GM12872 (cell line): ENCODE results near the gene DNAJB2.

ENCODE experiments used
- TF ChIP-seq, protein P1 (sequence below): IDR thresholded peaks from 3 replicates; pipeline ENCODE4 v1.5.1; 2011; ENCODE audit warnings: low read depth, mild to moderate bottlenecking, low read length, moderate library complexity; ENCODE audit not compliant: insufficient read depth

Gene DNAJB2

GRCh38 chr2:219274361-219274921 lies 4.7 kb upstream of the DNAJB2 start:
- TF ChIP-seq, protein P1, sequence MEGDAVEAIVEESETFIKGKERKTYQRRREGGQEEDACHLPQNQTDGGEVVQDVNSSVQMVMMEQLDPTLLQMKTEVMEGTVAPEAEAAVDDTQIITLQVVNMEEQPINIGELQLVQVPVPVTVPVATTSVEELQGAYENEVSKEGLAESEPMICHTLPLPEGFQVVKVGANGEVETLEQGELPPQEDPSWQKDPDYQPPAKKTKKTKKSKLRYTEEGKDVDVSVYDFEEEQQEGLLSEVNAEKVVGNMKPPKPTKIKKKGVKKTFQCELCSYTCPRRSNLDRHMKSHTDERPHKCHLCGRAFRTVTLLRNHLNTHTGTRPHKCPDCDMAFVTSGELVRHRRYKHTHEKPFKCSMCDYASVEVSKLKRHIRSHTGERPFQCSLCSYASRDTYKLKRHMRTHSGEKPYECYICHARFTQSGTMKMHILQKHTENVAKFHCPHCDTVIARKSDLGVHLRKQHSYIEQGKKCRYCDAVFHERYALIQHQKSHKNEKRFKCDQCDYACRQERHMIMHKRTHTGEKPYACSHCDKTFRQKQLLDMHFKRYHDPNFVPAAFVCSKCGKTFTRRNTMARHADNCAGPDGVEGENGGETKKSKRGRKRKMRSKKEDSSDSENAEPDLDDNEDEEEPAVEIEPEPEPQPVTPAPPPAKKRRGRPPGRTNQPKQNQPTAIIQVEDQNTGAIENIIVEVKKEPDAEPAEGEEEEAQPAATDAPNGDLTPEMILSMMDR = no peak

GRCh38 chr2:219277703-219278654 lies 1.2 kb upstream of the DNAJB2 start:
- TF ChIP-seq, protein P1 = peak; percentile 99

DNA sequence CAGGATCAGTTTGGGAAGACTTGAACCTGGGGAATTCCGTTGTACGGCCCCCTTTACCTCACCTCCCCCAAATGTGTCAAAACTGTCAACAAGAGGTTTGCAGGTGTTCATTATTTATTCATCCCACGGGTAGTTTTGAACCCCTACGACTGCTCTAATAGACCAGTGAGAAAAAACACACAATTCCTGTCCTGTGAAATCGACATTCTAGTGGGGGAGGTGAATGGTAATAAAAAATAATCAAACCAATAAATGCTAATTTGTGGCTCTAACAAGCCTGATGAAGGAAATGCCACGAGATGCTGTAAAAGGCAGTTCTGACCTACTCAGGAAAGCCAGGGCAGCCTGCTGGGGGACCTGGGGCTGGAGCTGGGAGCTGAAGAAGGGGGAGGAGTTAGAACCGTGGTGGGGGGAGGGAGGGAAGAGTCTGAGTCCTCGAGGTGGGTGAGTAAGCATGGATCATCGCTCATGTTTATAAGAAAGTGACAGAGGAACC lies 463 bp upstream of the DNAJB2 start:
- TF ChIP-seq, protein P1 = no peak

- TF ChIP-seq, protein P1 = peak; percentile 51
Measured at GRCh38 chr2:219279916-219280516, 850 bp downstream of the DNAJB2 start.

GRCh38 chr2:219280651-219281050 lies 1.5 kb downstream of the DNAJB2 start:
- TF ChIP-seq, protein P1 = no peak

- TF ChIP-seq, protein P1 = no peak
Measured at GRCh38 chr2:219281588-219281987, 2.4 kb downstream of the DNAJB2 start.

- TF ChIP-seq, protein P1 = no peak
Measured at GRCh38 chr2:219282375-219282774, 3.2 kb downstream of the DNAJB2 start.
